ENCODE results near the gene IL36A. TPM values are rescaled to one million over a fixed set of nuclear protein-coding genes. Genes with fewer than 3 reads are reported as not detected.

Gene IL36A
- total RNA-seq, 2 experiments from 2014 or later, result 0.29 to 0.53 TPM

DNA sequence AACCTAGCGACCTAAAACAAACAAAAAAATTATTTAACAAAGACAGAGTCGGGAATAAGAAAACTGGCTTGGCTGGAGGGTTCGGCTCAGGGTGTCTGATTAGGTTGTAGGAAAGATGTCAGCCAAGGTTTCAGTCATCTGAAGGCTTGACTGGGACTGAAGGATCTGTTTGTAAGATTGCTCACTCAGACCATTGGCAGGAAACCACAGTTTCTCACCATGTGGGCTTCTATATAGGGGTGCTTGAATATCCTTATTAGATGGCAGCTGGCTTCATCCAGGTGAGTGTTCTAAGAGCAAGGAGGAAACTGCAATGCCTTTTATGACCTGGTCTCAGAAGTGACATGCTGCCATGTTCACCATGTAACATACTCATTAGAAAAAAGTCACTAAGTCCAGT is 48.4 kb downstream of the IL36A start:
- H3K27me3 Mint-ChIP-seq (ENCODE audit: low read depth), result peaks cover 4% of the 10 kb centered on the region
- H3K9me3 Mint-ChIP-seq (ENCODE audit: insufficient read depth), result peaks cover 12% of the 10 kb centered on the region
- ChIA-PET POLR2A (no interaction called here), CTCF (no interaction called here)
- H3K4me3 Mint-ChIP-seq, result no peak overlapping the region
- peaks cover 6% of the 10 kb centered on the region for H3K4me1 Mint-ChIP-seq (ENCODE audit: low read depth)
- H3K27ac Mint-ChIP-seq, result no peak overlapping the region
- DNase-seq (no peak), ATAC-seq (no peak)
- H3K36me3 Mint-ChIP-seq (ENCODE audit: low read depth), result no peaks in the 10 kb centered on the region

DNA sequence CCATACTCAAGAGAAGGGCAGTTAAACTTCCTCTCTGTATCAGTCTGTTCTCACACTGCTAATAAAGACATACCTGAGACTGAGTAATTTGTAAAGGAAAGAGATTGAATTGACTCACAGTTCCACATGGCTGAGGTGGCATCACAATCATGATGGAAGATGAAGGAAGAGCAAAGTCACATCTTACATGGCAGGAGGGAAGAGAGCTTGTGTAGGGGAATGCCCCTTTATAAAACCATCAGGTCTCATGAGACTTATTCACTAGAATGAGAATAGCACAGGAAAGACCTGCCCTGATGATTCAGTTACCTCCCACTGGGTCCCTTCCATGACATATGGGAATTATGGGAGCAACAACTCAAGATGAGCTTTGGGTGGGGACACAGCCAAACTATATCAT is 48.8 kb downstream of the IL36A start:
- Mint-ChIP-seq H3K27me3 (ENCODE audit: low read depth) (peaks cover 1% of the 10 kb centered on the region), H3K36me3 (ENCODE audit: low read depth) (no peaks in the 10 kb centered on the region), H3K4me1 (ENCODE audit: low read depth) (peaks cover 6% of the 10 kb centered on the region), H3K4me3 (no peak overlapping the region), H3K27ac (no peak overlapping the region), H3K9me3 (ENCODE audit: insufficient read depth) (peaks cover 12% of the 10 kb centered on the region)
- POLR2A ChIA-PET, result no interaction called here
- CTCF ChIA-PET, result no interaction called here
- ATAC-seq (no peak), DNase-seq (no peak)

DNA sequence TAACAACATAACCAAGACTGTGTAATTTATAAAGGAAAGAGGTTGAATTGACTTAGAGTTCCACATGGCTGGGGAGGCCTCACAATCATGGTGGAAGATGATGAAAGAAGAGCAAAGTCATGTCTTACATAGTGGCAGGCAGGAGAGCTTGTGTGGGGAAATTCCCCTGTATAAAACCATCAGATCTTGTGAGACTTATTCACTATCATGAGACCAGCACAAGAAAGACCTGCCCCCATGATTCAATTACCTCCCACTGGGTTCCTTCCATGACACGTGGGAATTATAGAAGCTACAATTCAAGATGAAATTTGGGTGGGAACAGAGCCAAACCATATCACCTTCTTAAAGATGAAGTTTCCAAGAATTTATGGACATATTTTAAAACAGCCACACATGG is 51.3 kb downstream of the IL36A start:
- POLR2A ChIA-PET, result no interaction called here
- H3K4me1 Mint-ChIP-seq (ENCODE audit: low read depth), result peaks cover 6% of the 10 kb centered on the region
- ATAC-seq, result no peak
- H3K27ac Mint-ChIP-seq, result no peak overlapping the region
- no peaks in the 10 kb centered on the region for H3K36me3 Mint-ChIP-seq (ENCODE audit: low read depth)
- peak; percentile 1 for DNase-seq
- peaks cover 12% of the 10 kb centered on the region for H3K9me3 Mint-ChIP-seq (ENCODE audit: insufficient read depth)
- no peaks in the 10 kb centered on the region for H3K27me3 Mint-ChIP-seq (ENCODE audit: low read depth)
- CTCF ChIA-PET, result interaction anchor here (1.1 to 2.5 kb wide), 2 partner anchors 24 to 216 kb away, joined by 3 to 5 read pairs; no protein-coding TSS in a partner anchor
- H3K4me3 Mint-ChIP-seq, result no peak overlapping the region

DNA sequence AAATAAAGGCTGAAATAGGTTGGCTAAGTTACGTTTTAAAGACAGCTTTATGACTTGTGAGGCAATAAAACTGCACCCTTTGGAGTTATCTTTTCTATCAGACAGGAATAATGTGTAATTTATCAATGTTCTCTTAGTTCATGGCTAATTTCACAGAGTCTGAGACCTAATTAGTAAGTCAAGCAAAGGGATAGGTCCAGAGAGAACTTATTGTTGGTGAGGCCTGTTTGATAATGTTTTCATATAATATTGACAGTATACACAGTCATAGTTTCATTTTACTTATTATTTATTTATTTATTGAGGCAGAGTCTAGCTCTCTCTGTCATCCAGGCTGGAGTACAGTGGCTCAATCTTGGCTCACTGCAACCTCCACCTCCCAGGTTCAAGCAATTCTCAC is 51.9 kb downstream of the IL36A start:
- CTCF ChIA-PET, result interaction anchor here (1.1 to 2.5 kb wide), 2 partner anchors 23 to 216 kb away, joined by 3 to 5 read pairs; no protein-coding TSS in a partner anchor

More for the DNA sequence above, 51.9 kb downstream of the IL36A start:
- H3K9me3 Mint-ChIP-seq (ENCODE audit: insufficient read depth), result peaks cover 12% of the 10 kb centered on the region
- no peak overlapping the region for H3K27ac Mint-ChIP-seq
- no peaks in the 10 kb centered on the region for H3K36me3 Mint-ChIP-seq (ENCODE audit: low read depth)
- no peak for DNase-seq
- no peak for ATAC-seq
- no peaks in the 10 kb centered on the region for H3K27me3 Mint-ChIP-seq (ENCODE audit: low read depth)
- peaks cover 6% of the 10 kb centered on the region for H3K4me1 Mint-ChIP-seq (ENCODE audit: low read depth)
- no peak overlapping the region for H3K4me3 Mint-ChIP-seq
- POLR2A ChIA-PET, result no interaction called here

Other genes starting within 250 kb of the IL36A start
- 10 to 100 TPM; 59.3 to 63.4 TPM for gene CKAP2L, start 240.8 kb upstream of the IL36A start, total RNA-seq
- not detected for gene IL1A, start 221.0 kb upstream of the IL36A start, total RNA-seq
- not detected for gene IL1B, start 168.7 kb upstream of the IL36A start, total RNA-seq
- not detected for gene IL37, start 94.3 kb upstream of the IL36A start, total RNA-seq
- gene IL36G, start 27.5 kb upstream of the IL36A start, total RNA-seq, result not detected
- gene IL36B, start 47.4 kb downstream of the IL36A start, total RNA-seq, result not detected
- gene IL36RN, start 53.7 kb downstream of the IL36A start, total RNA-seq, result not detected
- not detected for gene IL1F10, start 62.5 kb downstream of the IL36A start, total RNA-seq
- gene IL1RN, start 122.1 kb downstream of the IL36A start, total RNA-seq, result under 1 TPM in 1 of 2 experiments, not detected in 1; 0.31 TPM
- 100 to 1,000 TPM; 394 to 404 TPM for gene PSD4, start 168.5 kb downstream of the IL36A start, total RNA-seq